Non-pigmented ciliary epithelial cell (primary cell): ENCODE data around the gene NPR3.

ENCODE experiments used
- DNase-seq: peaks from one replicate; pipeline ENCODE4 v3.0.0-alpha.2; 2010; ENCODE audit warnings: low read depth

Gene NPR3

DNA sequence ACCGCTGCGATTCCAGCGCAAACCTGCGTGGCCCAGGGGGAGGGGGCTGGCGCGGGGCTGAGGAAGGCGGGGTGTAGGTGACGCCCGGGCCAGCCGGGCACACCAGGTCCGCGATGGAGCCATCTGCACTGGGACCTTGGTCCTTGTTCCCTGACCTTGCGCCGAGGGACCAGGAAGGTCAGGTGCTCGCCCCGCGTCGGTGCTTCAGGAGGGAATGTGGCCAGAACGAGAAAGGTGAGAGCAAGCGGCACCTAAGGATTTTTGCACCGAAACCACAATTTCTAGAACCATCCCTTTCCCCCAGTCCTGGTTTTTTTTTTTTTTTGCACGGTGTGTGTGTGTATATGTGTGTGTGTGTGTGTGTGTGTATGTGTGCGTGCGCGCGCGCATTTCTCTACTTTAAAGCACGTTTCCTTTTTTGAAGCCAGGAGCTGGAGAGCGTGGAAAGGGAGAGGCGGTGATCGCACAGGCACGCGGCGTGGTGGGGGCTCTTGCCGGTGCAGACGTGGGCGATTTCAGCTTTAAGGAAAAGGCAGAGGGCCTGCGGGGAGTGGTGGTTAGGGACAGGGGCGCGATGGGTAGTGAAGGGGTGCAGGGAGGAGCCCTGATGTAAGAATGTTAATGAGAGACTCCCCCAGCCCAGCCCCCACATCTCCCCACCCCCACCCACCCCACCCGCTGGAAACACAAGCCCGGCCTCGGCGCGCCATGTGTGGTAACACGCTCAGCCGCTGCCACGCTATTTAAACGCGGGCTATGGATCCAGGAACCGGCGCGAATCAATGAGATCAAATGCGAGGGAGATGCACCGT lies at the start of gene NPR3:
Gene NPR3, plus strand, starts transcription at position 772 of the 812 bp plus-strand sequence. CDS start 456 bp downstream, outside the sequence.
- no peak for DNase-seq

- no peak for DNase-seq
These were observed 46.6 kb upstream of the NPR3 start for GRCh38 chr5:32664523-32664922.

GRCh38 chr5:32668552-32668951 lies 42.6 kb upstream of the NPR3 start:
- DNase-seq: no peak

DNA sequence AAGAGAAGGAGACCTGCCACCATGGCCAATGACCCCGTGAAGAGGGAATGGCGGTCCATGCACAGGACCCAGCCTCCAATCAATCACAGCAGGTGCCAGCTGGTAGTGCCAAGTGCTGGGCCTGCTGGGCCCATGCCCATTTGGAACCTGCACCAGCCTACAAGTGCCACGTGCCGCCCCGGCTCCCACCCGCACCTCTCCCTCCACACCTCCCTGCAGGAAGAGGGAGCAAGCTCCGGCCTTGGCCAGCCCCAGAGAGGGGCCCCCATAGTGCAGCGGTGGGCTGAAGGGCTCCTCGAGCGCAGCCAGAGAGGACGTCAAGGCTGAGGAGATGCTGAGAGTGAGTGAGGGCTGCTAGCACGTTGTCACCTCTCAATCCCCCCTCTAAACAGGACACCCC lies 37.8 kb upstream of the NPR3 start:
- DNase-seq: no peak

DNA sequence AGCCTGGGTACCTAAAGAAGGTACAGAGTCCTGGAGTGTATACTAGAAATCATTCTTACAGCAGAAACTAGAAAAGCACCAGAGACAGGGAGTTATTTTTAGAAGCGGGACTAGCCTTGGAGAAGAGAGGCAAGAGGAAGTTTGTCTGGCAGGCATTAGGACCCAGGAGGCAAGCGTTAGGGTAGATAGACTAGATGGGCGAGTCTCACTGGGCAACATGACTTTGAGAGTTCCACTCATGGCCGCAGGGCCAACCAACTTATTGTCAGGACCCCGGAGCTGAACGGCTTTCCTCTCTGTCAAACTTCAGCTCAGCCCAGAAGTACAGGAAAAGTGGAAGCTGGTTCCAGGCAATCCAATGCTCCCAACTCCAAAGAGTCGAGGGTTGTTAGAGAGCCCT lies 34.1 kb upstream of the NPR3 start:
- no peak for DNase-seq

DNA sequence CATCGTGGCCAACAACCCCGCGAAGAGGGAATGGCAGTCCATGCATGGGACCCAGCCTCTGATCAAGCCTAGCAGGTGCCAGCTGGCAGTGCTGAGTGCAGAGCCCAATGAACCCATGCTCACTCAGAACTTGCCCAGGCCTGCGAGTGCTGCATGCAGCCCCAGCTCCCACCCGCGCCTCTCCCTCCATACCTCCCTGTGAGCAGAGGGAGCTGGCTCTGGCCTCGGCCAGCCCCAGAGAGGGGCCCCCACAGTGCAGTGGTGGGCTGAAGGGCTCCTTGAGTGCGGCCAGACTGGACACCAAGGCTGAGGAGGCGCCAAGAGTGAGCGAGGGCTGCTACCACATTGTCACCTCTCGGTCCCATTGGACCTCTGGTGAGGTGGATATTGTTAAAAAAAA lies 32.6 kb upstream of the NPR3 start:
- DNase-seq: no peak

DNA sequence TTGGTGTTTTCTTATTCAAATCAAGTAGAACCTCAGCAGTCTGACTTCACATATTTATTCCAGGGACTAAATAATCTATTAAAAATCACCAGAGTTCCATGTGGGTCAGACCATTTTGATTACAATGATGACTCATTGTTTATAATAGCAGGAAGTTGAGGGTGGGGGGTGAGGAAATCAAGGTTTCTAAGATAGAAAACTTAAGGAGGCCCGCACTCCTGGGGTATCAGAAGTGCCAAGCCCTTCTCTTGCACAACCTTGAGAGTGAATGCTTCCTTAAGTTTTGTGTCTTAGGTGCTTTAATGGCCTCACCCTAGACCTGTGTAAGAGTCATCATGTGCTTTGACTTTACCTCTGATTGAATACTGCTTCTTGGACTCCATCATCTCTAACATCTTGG lies 31.9 kb upstream of the NPR3 start:
- DNase-seq: no peak

- no peak for DNase-seq
These were observed 30.9 kb upstream of the NPR3 start for GRCh38 chr5:32680183-32680582.

DNA sequence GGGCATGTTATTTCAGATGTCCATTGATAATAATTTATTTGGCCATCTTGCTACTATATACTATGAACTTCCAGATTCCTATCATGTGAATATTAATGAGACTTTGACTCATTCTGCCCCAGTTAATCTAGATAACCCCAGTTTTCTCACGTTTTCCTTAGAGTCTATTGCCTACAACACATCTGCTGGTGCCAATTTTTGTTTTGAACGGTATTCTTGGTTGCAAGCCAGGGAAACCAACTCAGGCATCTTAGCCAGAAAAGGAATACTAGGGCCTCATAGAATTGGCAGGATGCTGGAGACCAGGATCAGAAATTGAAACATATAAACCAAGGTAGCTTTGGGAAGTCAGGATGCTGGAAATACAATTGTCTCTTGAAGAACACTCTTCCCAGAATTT lies 28.0 kb upstream of the NPR3 start:
- no peak for DNase-seq

DNA sequence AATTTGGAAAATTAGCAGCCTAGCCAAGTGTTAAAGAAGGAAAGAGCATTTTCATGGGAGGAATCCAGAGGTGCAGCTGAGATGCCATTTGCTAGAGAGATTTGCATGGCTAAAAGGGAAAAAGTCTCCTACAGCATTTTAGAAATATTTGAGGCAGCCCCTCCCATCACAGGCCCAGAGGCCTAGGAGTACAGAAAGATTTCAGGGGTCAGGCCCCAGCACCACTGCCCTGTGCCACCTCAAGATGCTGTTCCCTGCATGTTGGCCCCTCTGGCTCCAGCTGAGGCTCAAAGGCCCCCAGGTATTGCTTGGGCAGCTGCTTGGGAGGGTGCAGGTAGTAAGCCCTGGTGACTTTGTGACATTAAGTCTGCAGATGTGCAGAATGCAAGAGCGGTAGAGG lies 26.9 kb upstream of the NPR3 start:
- DNase-seq: no peak

DNA sequence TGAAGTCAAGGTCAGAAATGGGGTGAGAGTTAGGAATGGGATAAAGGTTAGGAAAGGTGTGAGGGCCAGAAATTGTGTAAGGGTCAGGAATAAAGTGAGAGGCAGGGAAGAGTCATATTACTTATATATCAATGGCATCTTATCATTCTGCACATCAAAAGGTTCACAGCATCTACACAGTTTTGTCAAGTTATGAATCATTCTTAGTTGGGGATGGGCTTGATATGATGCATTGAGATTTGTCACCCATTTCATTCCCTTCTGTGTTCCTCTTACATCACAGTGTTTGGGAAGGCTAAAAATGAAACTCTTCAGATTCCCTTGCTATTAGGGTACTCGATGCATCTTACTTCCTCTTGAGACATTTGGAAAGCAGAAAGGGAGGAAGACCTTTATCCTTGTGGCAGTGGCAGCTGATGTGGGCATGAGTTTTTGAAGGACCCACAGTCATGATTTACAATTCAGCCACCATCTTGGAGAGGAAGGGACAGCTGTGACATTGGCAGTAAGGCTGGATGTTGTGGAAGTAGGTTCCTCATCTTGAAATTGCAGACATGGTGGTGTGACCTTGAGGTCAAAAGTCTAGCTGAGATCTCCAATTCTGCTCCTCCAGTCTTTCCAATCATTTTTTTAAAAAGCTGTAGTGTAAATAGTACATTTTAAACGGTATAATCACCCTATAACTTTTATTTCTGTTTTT lies 24.2 kb upstream of the NPR3 start:
- no peak for DNase-seq

DNA sequence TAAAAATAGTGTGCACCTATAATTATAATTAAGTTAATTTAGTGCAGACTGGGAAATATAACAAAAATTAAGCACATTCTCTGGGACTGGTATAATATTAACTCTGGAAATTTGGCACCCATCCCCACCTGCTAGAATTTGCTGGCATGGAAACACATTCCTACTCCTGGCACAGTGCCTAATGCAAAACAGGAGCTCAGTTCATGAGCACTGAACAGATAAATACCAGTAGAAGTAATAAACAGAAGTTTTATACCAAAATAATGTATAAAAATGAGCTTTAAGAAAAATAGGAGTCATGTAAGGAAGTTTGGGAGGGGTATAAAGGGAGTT lies 23.7 kb upstream of the NPR3 start:
- DNase-seq: no peak

DNA sequence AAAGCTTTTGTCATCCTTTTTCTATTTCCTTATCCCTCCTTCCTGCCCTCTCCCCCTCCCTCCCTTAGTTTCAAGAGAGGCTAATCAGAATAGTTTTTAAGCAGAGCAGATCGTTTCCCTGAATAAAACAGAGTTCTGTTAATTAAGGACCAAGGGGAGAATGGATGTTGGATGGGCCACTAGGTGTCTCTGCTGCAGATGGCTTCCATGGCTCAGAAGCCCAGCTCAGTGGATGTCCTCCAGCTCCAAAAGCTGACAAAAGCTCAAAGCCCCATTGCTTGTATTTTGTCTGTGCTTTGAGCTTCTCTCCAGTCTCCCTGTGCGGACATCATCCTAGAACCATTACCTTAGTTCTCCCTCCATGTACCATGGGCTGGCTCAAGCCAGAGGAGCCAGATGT lies 21.0 kb upstream of the NPR3 start:
- no peak for DNase-seq

GRCh38 chr5:32690666-32691065 lies 20.5 kb upstream of the NPR3 start:
- no peak for DNase-seq

GRCh38 chr5:32692036-32692746 lies 18.9 kb upstream of the NPR3 start:
- DNase-seq: peak; percentile 63

DNA sequence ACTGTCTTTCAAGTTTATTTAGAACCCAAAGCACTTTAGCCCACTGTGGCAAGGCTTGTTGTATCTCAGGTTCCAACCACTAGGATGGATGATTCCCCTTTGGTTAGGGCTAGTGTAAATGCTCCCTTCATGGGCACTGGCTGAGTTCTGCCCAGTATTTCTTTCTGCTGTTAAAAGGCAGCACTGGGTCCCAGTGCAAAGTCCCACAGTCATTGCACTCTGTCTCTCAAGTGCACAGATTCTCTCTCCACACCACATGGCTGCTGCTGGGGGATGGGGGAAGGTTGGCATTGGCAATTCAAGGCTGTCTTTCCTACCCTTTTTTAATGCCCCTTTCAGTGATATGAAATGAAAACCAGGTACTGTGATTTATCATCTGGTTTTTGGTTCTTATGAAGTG lies 7.2 kb upstream of the NPR3 start:
- no peak for DNase-seq

GRCh38 chr5:32707418-32707997 lies 3.6 kb upstream of the NPR3 start:
- DNase-seq: no peak

DNA sequence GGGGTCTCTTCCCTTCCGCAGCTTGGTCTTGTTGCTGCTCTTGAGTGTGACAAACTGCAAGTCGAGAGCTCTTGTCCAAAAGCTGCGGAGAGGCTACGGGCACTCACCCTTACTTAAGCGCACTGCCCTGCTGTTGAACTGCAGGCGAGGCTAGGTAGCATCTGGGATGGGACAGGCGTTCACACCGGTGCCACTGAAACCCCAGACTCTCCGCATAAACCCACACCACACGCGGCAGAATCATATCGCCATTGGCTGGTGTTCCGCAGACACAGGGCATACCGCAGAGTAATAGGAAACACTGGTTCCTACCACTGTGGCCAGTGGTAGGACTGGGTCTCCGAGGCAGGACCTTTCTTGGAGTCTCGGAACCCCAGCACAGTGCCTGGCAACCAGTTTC lies 2.2 kb upstream of the NPR3 start:
- DNase-seq: no peak

- peak; percentile 27 for DNase-seq
These were observed 1.2 kb upstream of the NPR3 start for GRCh38 chr5:32709750-32710549.

DNA sequence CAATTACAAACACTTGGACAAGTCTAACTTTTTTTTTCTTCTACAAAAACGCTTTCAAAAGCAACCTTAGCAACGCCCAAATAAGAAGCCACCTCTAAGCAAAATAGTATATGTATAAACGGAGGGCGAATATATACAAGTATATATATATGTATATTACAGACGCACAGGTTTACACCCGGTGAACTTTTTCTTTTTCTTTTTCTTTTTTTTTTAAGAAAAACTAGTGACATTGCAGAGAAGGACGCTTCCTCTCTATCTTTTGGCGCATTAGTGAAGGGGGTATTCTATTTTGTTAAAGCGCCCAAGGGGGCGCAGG lies 200 bp downstream of the NPR3 start:
- no peak for DNase-seq

DNA sequence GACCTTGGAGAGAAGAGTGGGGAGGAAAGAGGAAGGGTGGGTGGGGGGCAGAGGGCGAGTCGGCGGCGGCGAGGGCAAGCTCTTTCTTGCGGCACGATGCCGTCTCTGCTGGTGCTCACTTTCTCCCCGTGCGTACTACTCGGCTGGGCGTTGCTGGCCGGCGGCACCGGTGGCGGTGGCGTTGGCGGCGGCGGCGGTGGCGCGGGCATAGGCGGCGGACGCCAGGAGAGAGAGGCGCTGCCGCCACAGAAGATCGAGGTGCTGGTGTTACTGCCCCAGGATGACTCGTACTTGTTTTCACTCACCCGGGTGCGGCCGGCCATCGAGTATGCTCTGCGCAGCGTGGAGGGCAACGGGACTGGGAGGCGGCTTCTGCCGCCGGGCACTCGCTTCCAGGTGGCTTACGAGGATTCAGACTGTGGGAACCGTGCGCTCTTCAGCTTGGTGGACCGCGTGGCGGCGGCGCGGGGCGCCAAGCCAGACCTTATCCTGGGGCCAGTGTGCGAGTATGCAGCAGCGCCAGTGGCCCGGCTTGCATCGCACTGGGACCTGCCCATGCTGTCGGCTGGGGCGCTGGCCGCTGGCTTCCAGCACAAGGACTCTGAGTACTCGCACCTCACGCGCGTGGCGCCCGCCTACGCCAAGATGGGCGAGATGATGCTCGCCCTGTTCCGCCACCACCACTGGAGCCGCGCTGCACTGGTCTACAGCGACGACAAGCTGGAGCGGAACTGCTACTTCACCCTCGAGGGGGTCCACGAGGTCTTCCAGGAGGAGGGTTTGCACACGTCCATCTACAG lies 760 bp downstream of the NPR3 start:
- DNase-seq: no peak
